Measurements from ENCODE around the gene LENEP.
A peak's percentile ranks its signal among the peaks of the same experiment; 100 is the strongest.

LENEP gene

GRCh38 chr1:155003227-155003765 lies 9.9 kb downstream of the LENEP start:
- peak overlapping the region; percentile 99 for H3K4me3 ChIP-seq (ENCODE audit: low read depth, low read length)
- no peak for TF ChIP-seq CTCF (IDR thresholded peaks at IDR 0.05)
- H3K79me2 ChIP-seq: peaks cover 7% of the 10 kb centered on the region
- H3K4me2 ChIP-seq (ENCODE audit: low read length): peak overlapping the region; percentile 99
- peak overlapping the region; percentile 69 for H3K27ac ChIP-seq
- no peaks in the 10 kb centered on the region for H3K27me3 ChIP-seq (ENCODE audit: control insufficient read depth, insufficient read depth, low read length)
- peaks cover 5% of the 10 kb centered on the region for H3K4me1 ChIP-seq
- H3K9me3 ChIP-seq (ENCODE audit: control insufficient read depth, low read length): no peaks in the 10 kb centered on the region
- no peaks in the 10 kb centered on the region for H3K36me3 ChIP-seq (ENCODE audit: control insufficient read depth, insufficient read depth, low read length)
- H2AFZ ChIP-seq: peak overlapping the region; percentile 42
- H3K9ac ChIP-seq: no peak overlapping the region

- Histone ChIP-seq H3K9ac (no peak overlapping the region), H3K79me2 (peaks cover 7% of the 10 kb centered on the region), H3K4me3 (ENCODE audit: low read depth, low read length) (peak overlapping the region; percentile 99), H3K4me2 (ENCODE audit: low read length) (peak overlapping the region; percentile 99), H2AFZ (peak overlapping the region; percentile 42), H3K27me3 (ENCODE audit: control insufficient read depth, insufficient read depth, low read length) (no peaks in the 10 kb centered on the region), H3K27ac (peak overlapping the region; percentile 69), H3K9me3 (ENCODE audit: control insufficient read depth, low read length) (no peaks in the 10 kb centered on the region), H3K4me1 (peaks cover 10% of the 10 kb centered on the region), H3K36me3 (ENCODE audit: control insufficient read depth, insufficient read depth, low read length) (no peaks in the 10 kb centered on the region)
- no peak for TF ChIP-seq CTCF (IDR thresholded peaks at IDR 0.05)
These were observed 10.5 kb downstream of the LENEP start for GRCh38 chr1:155003766-155004351.

GRCh38 chr1:155004352-155005075 lies 11.1 kb downstream of the LENEP start:
- Histone ChIP-seq H3K36me3 (ENCODE audit: control insufficient read depth, insufficient read depth, low read length) (no peaks in the 10 kb centered on the region), H2AFZ (no peak overlapping the region), H3K27me3 (ENCODE audit: control insufficient read depth, insufficient read depth, low read length) (no peaks in the 10 kb centered on the region), H3K79me2 (peaks cover 7% of the 10 kb centered on the region), H3K27ac (peak overlapping the region; percentile 69), H3K4me1 (peaks cover 10% of the 10 kb centered on the region), H3K9ac (no peak overlapping the region), H3K4me2 (ENCODE audit: low read length) (peak overlapping the region; percentile 99), H3K9me3 (ENCODE audit: control insufficient read depth, low read length) (no peaks in the 10 kb centered on the region), H3K4me3 (ENCODE audit: low read depth, low read length) (peak overlapping the region; percentile 99)
- TF ChIP-seq CTCF (IDR thresholded peaks at IDR 0.05): no peak

- Histone ChIP-seq H3K79me2 (peaks cover 7% of the 10 kb centered on the region), H3K27ac (peak overlapping the region; percentile 54), H3K4me2 (ENCODE audit: low read length) (peak overlapping the region; percentile 99), H3K27me3 (ENCODE audit: control insufficient read depth, insufficient read depth, low read length) (no peaks in the 10 kb centered on the region), H2AFZ (no peak overlapping the region), H3K4me1 (peaks cover 10% of the 10 kb centered on the region), H3K9ac (no peak overlapping the region), H3K4me3 (ENCODE audit: low read depth, low read length) (peak overlapping the region; percentile 99), H3K9me3 (ENCODE audit: control insufficient read depth, low read length) (no peaks in the 10 kb centered on the region), H3K36me3 (ENCODE audit: control insufficient read depth, insufficient read depth, low read length) (no peaks in the 10 kb centered on the region)
- no peak for TF ChIP-seq CTCF (IDR thresholded peaks at IDR 0.05)
These were observed 12.0 kb downstream of the LENEP start for GRCh38 chr1:155005076-155006011.
